ENCODE data around the gene CIDEA. TPM values are rescaled to one million over a fixed set of nuclear protein-coding genes. Genes with fewer than 3 reads are reported as not detected.

The CIDEA gene
- total RNA-seq, 4 donors from 2014 or later = 17.5 to 72.2 (median 36.4) TPM

DNA sequence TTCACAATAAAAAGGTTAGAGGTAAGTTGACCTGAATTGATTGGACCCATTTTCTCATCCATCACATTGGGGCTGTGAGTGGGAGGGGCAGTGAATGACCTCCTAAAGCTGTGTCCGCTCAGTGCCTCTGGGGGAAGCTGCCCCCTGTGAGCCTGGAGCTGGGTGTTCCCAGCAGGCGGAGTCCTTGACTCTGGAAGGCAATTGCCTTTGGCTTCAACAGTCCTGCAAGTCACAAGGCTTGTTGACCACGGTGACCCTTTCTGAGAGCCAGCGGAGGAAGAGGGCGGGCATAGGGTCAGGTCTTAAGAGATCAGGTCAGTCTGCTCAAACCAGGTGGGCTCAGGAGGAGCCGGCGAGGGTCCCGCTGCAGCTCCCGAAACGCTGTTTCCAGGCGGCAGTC, 1.1 kb upstream of the CIDEA start:
- 71% methylated on average over 2 of the region's 11 CpGs for WGBS
- no peaks in the 10 kb centered on the region for H3K36me3 ChIP-seq
- H3K4me1 ChIP-seq = peaks cover 43% of the 10 kb centered on the region
- peaks cover 47% of the 10 kb centered on the region for H3K27me3 ChIP-seq
- H3K4me3 ChIP-seq = no peak overlapping the region
- no peak overlapping the region for H3K27ac ChIP-seq
- H3K9me3 ChIP-seq = no peaks in the 10 kb centered on the region
- no peak for DNase-seq (ENCODE audit: low spot score in 2 of 2)
- TF ChIP-seq POLR2A (IDR thresholded peaks at IDR 0.05) (no peak), POLR2AphosphoS5 (IDR thresholded peaks at IDR 0.05) (no peak), EP300 (IDR thresholded peaks at IDR 0.05) (no peak), CTCF (IDR thresholded peaks at IDR 0.05) (no peak)

DNA sequence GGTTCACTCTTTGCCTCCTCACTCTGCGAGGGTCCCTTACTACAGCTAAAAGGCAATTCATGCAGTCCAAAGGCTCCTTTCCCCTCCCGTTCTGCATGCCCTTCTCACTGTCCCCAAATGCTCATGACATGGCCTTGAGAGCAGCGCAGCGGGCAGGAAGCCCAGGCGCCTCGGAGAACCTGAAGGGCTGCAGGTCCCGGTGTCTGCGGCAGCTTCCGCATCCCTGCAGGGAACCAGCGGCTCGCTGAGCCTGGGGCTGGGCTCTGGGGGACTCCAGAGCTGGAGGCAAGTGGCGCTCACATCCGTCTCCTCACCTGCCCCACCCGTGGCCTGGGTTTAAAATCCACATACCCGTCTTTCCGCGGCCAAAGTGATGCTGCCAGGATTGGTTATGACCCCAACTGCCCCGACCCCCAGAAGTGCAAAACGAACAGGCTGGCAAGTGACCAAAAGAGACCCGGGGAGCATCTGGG, 462 bp upstream of the CIDEA start:
- Histone ChIP-seq H3K4me3 (peak overlapping the region; percentile 45), H3K27ac (no peak overlapping the region), H3K4me1 (peaks cover 43% of the 10 kb centered on the region), H3K27me3 (peaks cover 40% of the 10 kb centered on the region), H3K9me3 (no peaks in the 10 kb centered on the region), H3K36me3 (no peaks in the 10 kb centered on the region)
- TF ChIP-seq EP300 (IDR thresholded peaks at IDR 0.05) (no peak), CTCF (IDR thresholded peaks at IDR 0.05) (no peak), POLR2A (IDR thresholded peaks at IDR 0.05) (no peak), POLR2AphosphoS5 (IDR thresholded peaks at IDR 0.05) (no peak)
- DNase-seq (ENCODE audit: low spot score in 2 of 2) = no peak
- 2% methylated on average over 18 of the region's 20 CpGs for WGBS

DNA sequence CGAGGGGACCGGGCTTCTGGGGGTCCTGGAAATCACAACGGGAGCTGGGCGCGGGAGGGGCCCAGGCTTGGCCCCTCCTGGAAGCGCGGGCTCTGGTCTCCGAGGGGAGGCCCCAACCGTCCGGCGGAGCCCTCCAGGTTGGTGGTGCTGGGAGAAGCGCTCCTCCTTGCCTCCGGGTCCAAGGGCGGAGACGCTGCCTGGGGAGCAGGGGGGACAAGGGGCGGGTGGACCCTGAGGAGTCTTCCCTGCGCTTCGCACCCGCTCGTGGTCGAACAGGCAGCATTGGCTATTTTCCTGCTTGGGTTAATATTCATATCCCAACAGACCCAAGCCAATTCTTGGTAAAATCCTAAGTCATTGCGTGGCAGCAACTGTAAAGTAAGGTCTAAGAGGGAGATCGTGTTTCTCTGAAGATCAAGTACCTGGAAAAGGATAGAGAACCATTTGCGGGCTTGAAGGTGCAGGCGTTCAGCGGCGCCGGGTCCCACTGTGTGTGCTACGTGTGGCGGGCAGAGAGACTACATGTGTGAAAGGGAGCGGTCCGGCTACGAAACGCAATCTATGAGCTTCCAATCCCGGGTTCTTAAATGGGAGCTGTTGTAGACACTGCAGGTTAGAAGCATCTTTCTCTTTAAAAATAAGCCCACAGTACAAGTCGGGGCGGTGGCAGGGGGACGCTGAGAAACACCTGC, 805 bp downstream of the CIDEA start:
- DNase-seq (ENCODE audit: low spot score in 2 of 2) = no peak
- 72% methylated on average over 21 of the region's 38 CpGs for WGBS
- Histone ChIP-seq H3K27ac (peak overlapping the region; percentile 52), H3K36me3 (no peaks in the 10 kb centered on the region), H3K9me3 (no peaks in the 10 kb centered on the region), H3K4me1 (peaks cover 43% of the 10 kb centered on the region), H3K27me3 (peaks cover 36% of the 10 kb centered on the region), H3K4me3 (peak overlapping the region; percentile 45)
- TF ChIP-seq POLR2A (IDR thresholded peaks at IDR 0.05) (no peak), POLR2AphosphoS5 (IDR thresholded peaks at IDR 0.05) (no peak), EP300 (IDR thresholded peaks at IDR 0.05) (no peak), CTCF (IDR thresholded peaks at IDR 0.05) (no peak)

- no peaks in the 10 kb centered on the region for H3K9me3 ChIP-seq
- H3K27me3 ChIP-seq = peaks cover 36% of the 10 kb centered on the region
- H3K36me3 ChIP-seq = no peaks in the 10 kb centered on the region
- WGBS = 52% methylated on average over 4 of the region's 4 CpGs
- peaks cover 43% of the 10 kb centered on the region for H3K4me1 ChIP-seq
- peak overlapping the region; percentile 52 for H3K27ac ChIP-seq
- H3K4me3 ChIP-seq = no peak overlapping the region
- no peak for DNase-seq (ENCODE audit: low spot score in 2 of 2)
- TF ChIP-seq POLR2A (IDR thresholded peaks at IDR 0.05) = no peak
- TF ChIP-seq EP300 (IDR thresholded peaks at IDR 0.05) = no peak
- no peak for TF ChIP-seq CTCF (IDR thresholded peaks at IDR 0.05)
- no peak for TF ChIP-seq POLR2AphosphoS5 (IDR thresholded peaks at IDR 0.05)
These were observed 1.5 kb downstream of the CIDEA start for GRCh38 chr18:12255626-12256026.

- WGBS = 38% methylated on average over 6 of the region's 6 CpGs
- Histone ChIP-seq H3K9me3 (no peaks in the 10 kb centered on the region), H3K27me3 (peaks cover 28% of the 10 kb centered on the region), H3K4me3 (no peak overlapping the region), H3K4me1 (peaks cover 43% of the 10 kb centered on the region), H3K36me3 (no peaks in the 10 kb centered on the region), H3K27ac (peak overlapping the region; percentile 81)
- no peak for DNase-seq (ENCODE audit: low spot score in 2 of 2)
- TF ChIP-seq CTCF (IDR thresholded peaks at IDR 0.05) (no peak), EP300 (IDR thresholded peaks at IDR 0.05) (no peak), POLR2AphosphoS5 (IDR thresholded peaks at IDR 0.05) (no peak), POLR2A (IDR thresholded peaks at IDR 0.05) (no peak)
These were observed 2.8 kb downstream of the CIDEA start for GRCh38 chr18:12256951-12257350.
